CD4-positive, alpha-beta T cell treated with Interleukin-12 subunit alpha and Interleukin-12 subunit beta, for 1 hour (primary cell): ENCODE measurements around the gene ANKRD39.
A peak's percentile ranks its signal among the peaks of the same experiment; 100 is the strongest.
"Not testable (repeated sequence)": the region's sequence is repeated elsewhere in the genome, so short reads cannot be mapped to it uniquely, and the experiment has no call there.

ENCODE experiments used
- DNase-seq: peaks from one replicate; pipeline ENCODE4 v3.0.0-alpha.2; 2020

Gene ANKRD39

GRCh38 chr2:96870626-96871255 lies 12.9 kb upstream of the ANKRD39 start:
- DNase-seq, result peak; percentile 74

GRCh38 chr2:96869822-96870625 lies 12.2 kb upstream of the ANKRD39 start, which contains the start of gene SEMA4C:
SEMA4C (minus strand) TSS chr2:96870080; CDS start chr2:96867886, 2,194 bp downstream.
- DNase-seq, result peak; percentile 66

GRCh38 chr2:96869281-96869821 lies 11.5 kb upstream of the ANKRD39 start:
- DNase-seq, result no peak

GRCh38 chr2:96868555-96869280 lies 10.9 kb upstream of the ANKRD39 start:
- peak; percentile 66 for DNase-seq

GRCh38 chr2:96867756-96868554 lies 10.1 kb upstream of the ANKRD39 start:
- no peak for DNase-seq

GRCh38 chr2:96866986-96867755 lies 9.4 kb upstream of the ANKRD39 start:
- no peak for DNase-seq

GRCh38 chr2:96866586-96866985 lies 8.8 kb upstream of the ANKRD39 start:
- DNase-seq, result no peak

GRCh38 chr2:96866149-96866548 lies 8.3 kb upstream of the ANKRD39 start:
- no peak for DNase-seq

- DNase-seq, result no peak
These were observed 7.8 kb upstream of the ANKRD39 start for GRCh38 chr2:96865654-96866053.

- DNase-seq, result no peak
These were observed 6.7 kb upstream of the ANKRD39 start for GRCh38 chr2:96864343-96865091.

GRCh38 chr2:96863575-96864342 lies 5.9 kb upstream of the ANKRD39 start:
- DNase-seq, result no peak

- not testable (repeated sequence) for DNase-seq
These were observed 5.2 kb upstream of the ANKRD39 start for GRCh38 chr2:96863056-96863455.

GRCh38 chr2:96861074-96861473 lies 3.3 kb upstream of the ANKRD39 start:
- DNase-seq, result no peak

GRCh38 chr2:96860065-96861029 lies 2.5 kb upstream of the ANKRD39 start:
- peak; percentile 35 for DNase-seq

GRCh38 chr2:96859681-96860064 lies 1.9 kb upstream of the ANKRD39 start:
- DNase-seq, result no peak

- DNase-seq, result no peak
These were observed 1.4 kb upstream of the ANKRD39 start for GRCh38 chr2:96859099-96859649.

- no peak for DNase-seq
These were observed 795 bp downstream of the ANKRD39 start for GRCh38 chr2:96856776-96857666.
